HG02642 (cell line): ENCODE measurements around the gene TIMM29.

Experiments
- ATAC-seq: cut with Tn5 transposase; IDR thresholded peaks from one replicate; pipeline ENCODE4 v1.9.1; 2021; ENCODE audit warnings: mild to moderate bottlenecking; ENCODE audit not compliant: unreplicated experiment, poor library complexity

The TIMM29 gene

GRCh38 chr19:10977742-10978092, 49.1 kb downstream of the TIMM29 start:
- ATAC-seq: no peak
